Small intestine (tissue), 7 donors: ENCODE measurements around the gene LINC00632. TPM values are rescaled to one million over a fixed set of nuclear protein-coding genes. Genes with fewer than 3 reads are reported as not detected.

ENCODE experiments used
- DNase-seq, 2 donors: peaks; one replicate each; pipeline versions ENCODE4 v3.0.0 to v3.0.0-alpha.2; 2013
- FAIRE-seq: peaks from 2 replicates; lab custom pipeline; 2012; peaks lifted over from hg19 to GRCh38; lab: Jason Lieb, UNC
- H3K27ac ChIP-seq, 3 donors: one replicate each; pipeline ENCODE4 v1.5.1; 2013; ENCODE audit warnings: low read length in 2 of 3, mild to moderate bottlenecking in 2 of 3, control low read depth in 1 of 3, inconsistent platforms in 1 of 3, low read depth in 1 of 3, moderate library complexity in 1 of 3
- H3K27me3 ChIP-seq, 3 donors: one replicate each; pipeline ENCODE4 v1.6.1; 2013; ENCODE audit warnings: low read length in 3 of 3, inconsistent platforms in 1 of 3; ENCODE audit not compliant: control insufficient read depth in 3 of 3, insufficient read depth in 3 of 3
- H3K36me3 ChIP-seq, 3 donors: one replicate each; pipeline ENCODE4 v1.6.1; 2013; ENCODE audit warnings: low read length in 3 of 3, inconsistent platforms in 1 of 3, low read depth in 1 of 3, mild to moderate bottlenecking in 1 of 3, moderate library complexity in 1 of 3; ENCODE audit not compliant: control insufficient read depth in 3 of 3, insufficient read depth in 2 of 3
- H3K4me1 ChIP-seq, 3 donors: one replicate each; pipeline ENCODE4 v1.6.1; 2013; ENCODE audit warnings: low read length in 2 of 3, inconsistent platforms in 1 of 3, low read depth in 1 of 3, mild to moderate bottlenecking in 1 of 3, moderate library complexity in 1 of 3; ENCODE audit not compliant: control insufficient read depth in 3 of 3, insufficient read depth in 2 of 3
- H3K4me3 ChIP-seq, 3 donors: one replicate each; pipeline ENCODE4 v1.5.1; 2013; ENCODE audit warnings: low read length in 3 of 3, control low read depth in 1 of 3, inconsistent platforms in 1 of 3, low read depth in 1 of 3, mild to moderate bottlenecking in 1 of 3, moderate library complexity in 1 of 3
- H3K9me3 ChIP-seq, 2 donors: one replicate each; pipeline ENCODE4 v1.6.1; 2013; ENCODE audit warnings: low read depth in 1 of 2, low read length in 1 of 2; ENCODE audit not compliant: control insufficient read depth in 2 of 2, insufficient read depth in 1 of 2
- WGBS, 3 donors: extraction: QIAGEN DNeasy Blood & Tissue Kit; methylation state at CpG; one replicate each; pipeline ENCODE4 v1.1.7; 2013; 5-methylcytosine and 5-hydroxymethylcytosine counted together
- polyA plus RNA-seq, 4 donors: library from polyadenylated mRNA; stranded (reverse) in 3 of 4; unstranded in 1 of 4; fragments of 200-250 nt in 3 of 4; fragments of 120-200 nt in 1 of 4; gene quantifications; one replicate each; pipeline versions ENCODE4 v1.2.1 to v1.2.3, GENCODE V29; 2013
- donor health status: healthy with polysubstance abuse.
- donor health status: control.
- donor health status: control.
- donor health status: Bipolar disorder and iron deficiency.
- donor health status: healthy.

LINC00632 gene
- polyA plus RNA-seq, 4 donors, result 1.9 to 14.3 TPM; not detected in 2

GRCh38 chrX:140822184-140822583 is 112.6 kb downstream of the LINC00632 start:
- H3K9me3 ChIP-seq, result no peaks in the 10 kb centered on the region
- H3K27ac ChIP-seq, result no peak overlapping the region
- H3K27me3 ChIP-seq, result no peaks in the 10 kb centered on the region
- no peak overlapping the region for H3K4me3 ChIP-seq
- no peaks in the 10 kb centered on the region for H3K4me1 ChIP-seq
- no peak for FAIRE-seq
- no peak for DNase-seq
- 48 to 88% (median 58%) methylated on average over 1 of the region's 1 CpG for WGBS, 3 donors
- H3K36me3 ChIP-seq, result no peaks in the 10 kb centered on the region

GRCh38 chrX:140822861-140823260 is 113.3 kb downstream of the LINC00632 start:
- FAIRE-seq, result no peak
- WGBS, 3 donors, result 47 to 71% (median 62%) methylated on average over 3 of the region's 3 CpGs

GRCh38 chrX:140836874-140837273 is 127.3 kb downstream of the LINC00632 start:
- Histone ChIP-seq H3K27me3 (no peaks in the 10 kb centered on the region), H3K36me3 (no peaks in the 10 kb centered on the region), H3K27ac (no peak overlapping the region), H3K4me1 (no peaks in the 10 kb centered on the region), H3K4me3 (no peak overlapping the region), H3K9me3 (no peaks in the 10 kb centered on the region)
- WGBS, 3 donors, result 83 to 88% (median 83%) methylated on average over 2 of the region's 2 CpGs
- FAIRE-seq (no peak), DNase-seq (no peak)

More at GRCh38 chrX:140822861-140823260, 113.3 kb downstream of the LINC00632 start:
- no peak for DNase-seq
- H3K36me3 ChIP-seq, result no peaks in the 10 kb centered on the region
- no peaks in the 10 kb centered on the region for H3K4me1 ChIP-seq
- no peaks in the 10 kb centered on the region for H3K9me3 ChIP-seq
- H3K4me3 ChIP-seq, result no peak overlapping the region
- no peaks in the 10 kb centered on the region for H3K27me3 ChIP-seq
- no peak overlapping the region for H3K27ac ChIP-seq

Other genes with a start within 250 kb of the LINC00632 start
- gene SOX3, start 204.7 kb upstream of the LINC00632 start, polyA plus RNA-seq, result not detected